Measurements from ENCODE around the gene RABGAP1L. TPM values are rescaled to one million over a fixed set of nuclear protein-coding genes. Genes with fewer than 3 reads are reported as not detected.

RABGAP1L gene
- total and polyA plus RNA-seq, 2 of the 8 experiments (the other 6 are each of a cell fraction or from before 2014, with no cell fraction given) = 33.3 to 156 TPM

DNA sequence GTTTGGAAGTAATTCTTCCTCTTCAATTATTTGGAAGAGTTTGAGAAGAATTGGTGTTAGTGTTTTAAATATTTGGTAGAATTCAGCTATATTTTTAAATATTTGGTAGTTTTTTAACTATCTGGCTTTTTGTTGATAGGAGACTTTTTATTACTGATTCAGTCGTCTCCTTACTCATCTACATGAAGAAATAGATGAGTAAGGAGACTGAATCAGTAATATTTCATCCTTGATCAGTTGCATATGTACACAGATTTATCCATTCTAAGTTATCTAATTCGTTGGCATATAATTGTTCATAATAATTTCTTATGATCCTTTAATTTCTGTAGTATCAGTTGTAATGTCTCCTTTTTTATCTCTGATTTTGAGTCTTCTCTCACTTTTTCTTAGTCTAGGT, 512.5 kb downstream of the RABGAP1L start:
- Histone ChIP-seq H3K18ac (ENCODE audit: extremely low read depth, low read length) (no peak overlapping the region), H3K27ac (ENCODE audit: low read depth, low read length) (no peak overlapping the region), H4K8ac (ENCODE audit: extremely low read depth, insufficient read depth, low read length) (no peak overlapping the region), H3K23me2 (ENCODE audit: low read depth, low read length) (no peaks in the 10 kb centered on the region; the same call in 1 of the 2 replicates), H3K9ac (replicated peaks in 1 of 4; ENCODE audit: extremely low read depth in 1 of 4, low read depth in 3 of 4, low read length in 3 of 4) (no peak overlapping the region), H4K20me1 (replicated peaks in 1 of 2; ENCODE audit: control insufficient read depth in 1 of 2, insufficient read depth in 2 of 2, low read length in 2 of 2) (no peaks in the 10 kb centered on the region), H2AK5ac (ENCODE audit: low read depth, low read length) (no peak overlapping the region), H2BK15ac (ENCODE audit: low read length) (no peak overlapping the region), H3K23ac (ENCODE audit: insufficient read length) (no peak overlapping the region), H2BK5ac (ENCODE audit: low read depth, low read length) (no peak overlapping the region), H2AFZ (ENCODE audit: low read length) (no peak overlapping the region), H3K4me2 (ENCODE audit: insufficient read depth in 1 of 2, low read depth in 2 of 2, low read length in 2 of 2) (no peak overlapping the region), H2BK20ac (ENCODE audit: low read length) (no peak overlapping the region), H3K27me3 (replicated peaks in 1 of 4; ENCODE audit: control insufficient read depth in 3 of 4, extremely low read depth in 1 of 4, insufficient read depth in 3 of 4, low read length in 3 of 4) (no peaks in the 10 kb centered on the region), H3K79me2 (ENCODE audit: control insufficient read depth in 1 of 2, insufficient read depth in 2 of 2, low read length in 2 of 2) (no peaks in the 10 kb centered on the region), H3K4me1 (replicated peaks in 1 of 4; ENCODE audit: control insufficient read depth in 3 of 4, insufficient read depth in 4 of 4, low read length in 3 of 4) (no peaks in the 10 kb centered on the region), H3K4ac (replicated peaks; ENCODE audit: insufficient read length, low read depth, low read length) (no peak overlapping the region), H3K36me3 (ENCODE audit: control insufficient read depth in 2 of 4, insufficient read depth in 4 of 4, low read length in 3 of 4) (no peaks in the 10 kb centered on the region), H4K5ac (ENCODE audit: insufficient read length, low read depth, low read length) (no peak overlapping the region), H3K9me3 (ENCODE audit: insufficient read depth in 2 of 2, low read depth in 1 of 2, low read length in 1 of 2) (no peaks in the 10 kb centered on the region), H2BK120ac (replicated peaks; ENCODE audit: low read depth, low read length) (no peak overlapping the region), H2BK12ac (ENCODE audit: low read depth, low read length) (no peak overlapping the region), H3K56ac (replicated peaks; ENCODE audit: insufficient read length, low read depth, low read length) (no peak overlapping the region), H3K79me1 (ENCODE audit: low read depth, low read length) (no peaks in the 10 kb centered on the region), H3K14ac (ENCODE audit: insufficient read length) (no peak overlapping the region), H4K91ac (replicated peaks; ENCODE audit: insufficient read length, low read length) (no peak overlapping the region), H3K4me3 (ENCODE audit: extremely low read depth in 1 of 4, insufficient read depth in 2 of 4, low read depth in 3 of 4, low read length in 4 of 4) (no peak overlapping the region)
- CTCF ChIA-PET (ENCODE audit: partially characterized antibody) = no interaction called here
- 73% methylated on average over 2 of the region's 2 CpGs; no CpG with 5 or more reads in 1 of the 2 experiments for WGBS, 2 experiments (ENCODE audit: extremely low coverage in 1 of 2, insufficient coverage in 1 of 2, insufficient read length in 1 of 2, insufficient replicate concordance in 2 of 2, low coverage in 1 of 2, low lambda C conversion rate in 2 of 2, missing lambda C conversion rate in 1 of 2)
- no peak for FAIRE-seq
- DNase-seq (ENCODE audit: low read depth in 1 of 2, low spot score in 2 of 2) = no peak
- POLR2A ChIA-PET (ENCODE audit: partially characterized antibody) = no interaction called here
- no peak for TF ChIP-seq EP300 (IDR thresholded peaks at IDR 0.05; ENCODE audit: borderline replicate concordance in 1 of 2, low read depth in 2 of 2, low read length in 2 of 2)
- TF ChIP-seq E2F6 (IDR thresholded peaks at IDR 0.05) = no peak
- no peak for TF ChIP-seq JUN (IDR thresholded peaks at IDR 0.05; ENCODE audit: low read depth, low read length)
- TF ChIP-seq HDAC6 (IDR thresholded peaks at IDR 0.05; ENCODE audit: low read depth, low read length) = no peak
- TF ChIP-seq MAX (IDR thresholded peaks at IDR 0.05) = no peak
- TF ChIP-seq POLR2AphosphoS5 (IDR thresholded peaks at IDR 0.05; ENCODE audit: low read depth, low read length) = no peak
- TF ChIP-seq ATF3 (IDR thresholded peaks at IDR 0.05; ENCODE audit: insufficient read depth, low read depth, low read length) = no peak
- no peak for TF ChIP-seq SP2 (IDR thresholded peaks at IDR 0.05; ENCODE audit: low read length)
- TF ChIP-seq CTCF (IDR thresholded peaks at IDR 0.05; ENCODE audit: control extremely low read depth in 1 of 3, insufficient read depth in 1 of 3, low read depth in 1 of 3, low read length in 3 of 3) = no peak
- TF ChIP-seq EGR1 (IDR thresholded peaks at IDR 0.05; ENCODE audit: borderline replicate concordance, low read depth, low read length) = no peak
- TF ChIP-seq NRF1 (IDR thresholded peaks at IDR 0.05; ENCODE audit: low read depth, low read length) = no peak

Measured in H1 (cell line).